ENCODE results near the gene OPTC. TPM values are rescaled to one million over a fixed set of nuclear protein-coding genes. Genes with fewer than 3 reads are reported as not detected.

The OPTC gene
- total and polyA plus RNA-seq, 9 of the 15 experiments (the other 6 are each of a cell fraction or from before 2014, with no cell fraction given), result not detected

GRCh38 chr1:203507759-203508158, 13.8 kb downstream of the OPTC start (continued):
- TF ChIP-seq, protein P1, sequence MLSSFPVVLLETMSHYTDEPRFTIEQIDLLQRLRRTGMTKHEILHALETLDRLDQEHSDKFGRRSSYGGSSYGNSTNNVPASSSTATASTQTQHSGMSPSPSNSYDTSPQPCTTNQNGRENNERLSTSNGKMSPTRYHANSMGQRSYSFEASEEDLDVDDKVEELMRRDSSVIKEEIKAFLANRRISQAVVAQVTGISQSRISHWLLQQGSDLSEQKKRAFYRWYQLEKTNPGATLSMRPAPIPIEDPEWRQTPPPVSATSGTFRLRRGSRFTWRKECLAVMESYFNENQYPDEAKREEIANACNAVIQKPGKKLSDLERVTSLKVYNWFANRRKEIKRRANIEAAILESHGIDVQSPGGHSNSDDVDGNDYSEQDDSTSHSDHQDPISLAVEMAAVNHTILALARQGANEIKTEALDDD (IDR thresholded peaks at IDR 0.05), result no peak
- TF ChIP-seq TCF7 (IDR thresholded peaks at IDR 0.05; ENCODE audit: borderline replicate concordance) (no peak), HDAC2 (IDR thresholded peaks at IDR 0.05) (no peak)

- ChIA-PET CTCF (ENCODE audit: low intra/inter-chr PET ratio) (no interaction called here), POLR2A (interaction anchor here (1.1 kb wide), 1 partner anchor 11 kb away, joined by 5 read pairs; no protein-coding TSS in a partner anchor)
- no peaks in the 10 kb centered on the region for H3K36me3 ChIP-seq (ENCODE audit: control insufficient read depth, insufficient read depth, low read length)
- DNase-seq (ENCODE audit: extremely low read depth in 1 of 4, low spot score in 3 of 4) (peak in 2 of 4 experiments; percentile 32 to 38), FAIRE-seq (no peak), ATAC-seq (peak; percentile 46)
- H3K4me1 ChIP-seq (replicated peaks in 1 of 2; ENCODE audit: control insufficient read depth in 2 of 2, insufficient read depth in 2 of 2, low read length in 2 of 2), result no peaks in the 10 kb centered on the region
- H3K4me2 ChIP-seq (ENCODE audit: insufficient read depth, low read length), result no peak overlapping the region
- peaks cover 2% of the 10 kb centered on the region; the same call in 1 of the 2 replicates for H4K20me1 ChIP-seq (replicated peaks; ENCODE audit: control insufficient read depth, insufficient read depth, low read length)
- no peaks in the 10 kb centered on the region for H3K9me1 ChIP-seq (ENCODE audit: control insufficient read depth, insufficient read depth, low read length)
- H3K27me3 ChIP-seq (ENCODE audit: control insufficient read depth in 2 of 2, insufficient read depth in 2 of 2, low read length in 2 of 2), result peaks cover 40 to 67% of the 10 kb centered on the region in 2 experiments
- TF ChIP-seq, protein P2, sequence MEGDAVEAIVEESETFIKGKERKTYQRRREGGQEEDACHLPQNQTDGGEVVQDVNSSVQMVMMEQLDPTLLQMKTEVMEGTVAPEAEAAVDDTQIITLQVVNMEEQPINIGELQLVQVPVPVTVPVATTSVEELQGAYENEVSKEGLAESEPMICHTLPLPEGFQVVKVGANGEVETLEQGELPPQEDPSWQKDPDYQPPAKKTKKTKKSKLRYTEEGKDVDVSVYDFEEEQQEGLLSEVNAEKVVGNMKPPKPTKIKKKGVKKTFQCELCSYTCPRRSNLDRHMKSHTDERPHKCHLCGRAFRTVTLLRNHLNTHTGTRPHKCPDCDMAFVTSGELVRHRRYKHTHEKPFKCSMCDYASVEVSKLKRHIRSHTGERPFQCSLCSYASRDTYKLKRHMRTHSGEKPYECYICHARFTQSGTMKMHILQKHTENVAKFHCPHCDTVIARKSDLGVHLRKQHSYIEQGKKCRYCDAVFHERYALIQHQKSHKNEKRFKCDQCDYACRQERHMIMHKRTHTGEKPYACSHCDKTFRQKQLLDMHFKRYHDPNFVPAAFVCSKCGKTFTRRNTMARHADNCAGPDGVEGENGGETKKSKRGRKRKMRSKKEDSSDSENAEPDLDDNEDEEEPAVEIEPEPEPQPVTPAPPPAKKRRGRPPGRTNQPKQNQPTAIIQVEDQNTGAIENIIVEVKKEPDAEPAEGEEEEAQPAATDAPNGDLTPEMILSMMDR (IDR thresholded peaks at IDR 0.05 in 2 of 3, conservative IDR thresholded peaks at IDR 0.05 in 1 of 3; ENCODE audit: insufficient read depth in 2 of 3, low read depth in 1 of 3, low read length in 3 of 3), result 0 out of 6 replicates have a peak, but pooled peaks of 1 of the 3 experiments have one; percentile 19
- no peak for TF ChIP-seq EP300 (IDR thresholded peaks at IDR 0.05; ENCODE audit: low read length)
- TF ChIP-seq SAFB2 (IDR thresholded peaks at IDR 0.05; ENCODE audit: borderline replicate concordance, low read depth, low read length, severe bottlenecking), result no peak
- H3K9me3 ChIP-seq (replicated peaks; ENCODE audit: control insufficient read depth, insufficient read depth, low read depth, low read length), result no peaks in the 10 kb centered on the region; the same call in 1 of the 2 replicates
- no peak overlapping the region for H2AFZ ChIP-seq (ENCODE audit: low read depth, low read length)
- WGBS (ENCODE audit: insufficient coverage, low coverage, missing lambda C conversion rate), result 8% methylated on average over 9 of the region's 10 CpGs
- intact Hi-C loops (cut with micrococcal nuclease) (loop anchor here (5.0 kb wide), 1 partner anchor 619 kb away; no protein-coding TSS in a partner anchor), in situ Hi-C loops (cut with MboI) (loop anchor here (5.0 kb wide), 1 partner anchor 194 kb away; no protein-coding TSS in a partner anchor)
- no TSS peak for BruUV-seq (replicated peaks)
- no peaks in the 10 kb centered on the region for H3K79me2 ChIP-seq (ENCODE audit: control insufficient read depth, insufficient read depth, low read length)
- H3K4me3 ChIP-seq, result no peak overlapping the region
- H3K9ac ChIP-seq (ENCODE audit: insufficient read depth in 1 of 2, low read depth in 2 of 2, low read length in 2 of 2), result no peak overlapping the region
- H3K27ac ChIP-seq (ENCODE audit: extremely low read depth, low read depth, low read length), result no peak overlapping the region
These were observed 14.6 kb downstream of the OPTC start for GRCh38 chr1:203508463-203509073.

Data from K562 (cell line).